Middle frontal gyrus (tissue), 1 donor: ENCODE results near the gene ROS1.
"Not testable (repeated sequence)": the region's sequence is repeated elsewhere in the genome, so short reads cannot be mapped to it uniquely, and the experiment has no call there.

Source experiments
- DNase-seq: peaks from one replicate; pipeline ENCODE4 v3.0.0-alpha.2; 2015; ENCODE audit warnings: low spot score; ENCODE audit errors: extremely low spot score

The ROS1 gene

DNA sequence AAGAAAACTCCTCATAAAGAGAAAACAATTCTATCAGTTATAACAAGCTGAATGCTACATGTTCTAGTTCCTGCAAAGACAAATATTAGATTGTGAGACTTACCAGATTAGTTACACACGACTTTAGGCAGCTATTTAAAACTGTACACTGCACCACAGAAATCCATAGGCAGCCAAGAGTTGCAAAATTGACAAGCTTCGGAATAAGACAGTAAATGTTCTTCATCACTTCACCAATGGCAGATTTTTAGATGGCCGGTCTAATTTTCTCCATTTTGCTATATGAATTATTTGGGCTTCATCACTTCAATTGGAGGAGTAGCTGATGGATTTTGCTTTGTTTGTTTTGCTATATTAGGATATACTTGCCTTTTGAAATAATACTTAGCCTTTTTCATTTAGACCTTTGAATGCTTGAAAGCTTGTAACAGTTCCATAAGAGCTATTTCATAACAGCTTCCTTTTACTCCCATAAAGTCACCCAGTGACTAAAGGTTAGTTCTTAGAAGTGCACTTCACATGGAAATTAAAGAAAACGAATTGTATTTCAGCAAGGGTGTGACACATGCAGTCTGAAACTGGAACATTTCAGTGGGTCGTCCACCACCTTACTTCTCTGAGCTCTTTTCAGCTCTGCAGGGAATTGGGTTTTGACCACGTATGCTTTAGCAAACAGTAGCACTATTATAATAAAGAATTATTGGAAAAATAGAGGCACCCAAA lies at the start of gene ROS1:
Gene ROS1, minus strand, starts transcription at position 512 of the 723 bp plus-strand sequence. Its CDS starts 286 bp downstream, at position 226.
- DNase-seq, result no peak

DNA sequence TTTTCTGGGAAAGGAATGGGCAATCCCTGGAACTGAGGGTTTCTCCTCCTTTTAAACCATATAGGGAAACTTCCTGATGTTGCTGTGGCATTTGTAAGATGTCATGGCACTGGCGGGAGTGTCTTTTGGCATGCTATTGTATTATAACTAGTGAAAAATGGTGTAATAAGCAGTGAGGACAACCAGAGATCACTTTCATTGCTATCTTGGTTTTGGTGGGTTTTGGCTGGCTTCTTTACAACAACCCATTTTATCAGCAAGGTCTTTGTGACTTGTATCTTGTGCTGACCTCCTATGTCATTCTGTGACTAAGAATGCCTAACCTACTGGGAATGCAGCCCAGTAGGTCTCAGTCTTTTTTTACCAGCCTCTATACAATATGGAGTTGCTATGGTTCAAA lies 47.7 kb upstream of the ROS1 start:
- DNase-seq, result no peak

DNA sequence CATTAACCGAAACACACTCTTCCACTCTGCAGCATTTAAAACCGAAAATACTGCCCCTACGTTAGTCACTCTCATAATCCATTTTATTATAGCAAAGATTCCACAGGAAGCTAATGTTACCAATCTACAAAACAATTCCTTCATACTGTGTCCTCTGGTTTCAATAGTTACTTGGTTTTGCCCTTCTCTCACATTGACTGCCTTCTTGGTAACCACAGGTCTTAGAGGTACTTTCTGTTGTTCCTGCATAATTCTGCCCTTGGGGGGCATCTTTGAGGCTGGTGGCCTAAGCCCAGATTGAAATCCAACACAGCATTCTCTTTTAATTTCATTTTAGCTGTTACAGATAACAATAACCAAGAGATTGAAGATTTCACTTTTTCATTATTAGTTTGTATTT lies 46.9 kb upstream of the ROS1 start:
- DNase-seq, result no peak

DNA sequence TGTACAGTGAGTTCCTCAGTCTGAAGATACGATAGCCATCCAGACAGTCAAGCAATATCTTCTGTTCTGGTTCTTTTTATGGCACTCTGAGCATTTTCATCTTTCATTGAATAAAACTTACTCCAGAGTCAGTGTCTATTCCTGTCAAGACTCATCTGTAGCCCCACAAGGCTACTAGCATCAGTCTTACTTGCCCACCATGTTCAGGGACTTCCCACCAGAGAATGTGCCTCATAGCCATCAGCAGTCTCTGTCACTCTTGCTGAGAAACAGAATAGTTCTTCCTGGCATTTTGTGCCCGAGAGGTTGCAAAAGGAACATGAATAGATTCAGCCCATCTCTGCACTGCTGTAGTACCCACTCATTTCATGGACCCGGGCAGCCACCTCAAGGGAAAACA lies 44.0 kb upstream of the ROS1 start:
- no peak for DNase-seq

DNA sequence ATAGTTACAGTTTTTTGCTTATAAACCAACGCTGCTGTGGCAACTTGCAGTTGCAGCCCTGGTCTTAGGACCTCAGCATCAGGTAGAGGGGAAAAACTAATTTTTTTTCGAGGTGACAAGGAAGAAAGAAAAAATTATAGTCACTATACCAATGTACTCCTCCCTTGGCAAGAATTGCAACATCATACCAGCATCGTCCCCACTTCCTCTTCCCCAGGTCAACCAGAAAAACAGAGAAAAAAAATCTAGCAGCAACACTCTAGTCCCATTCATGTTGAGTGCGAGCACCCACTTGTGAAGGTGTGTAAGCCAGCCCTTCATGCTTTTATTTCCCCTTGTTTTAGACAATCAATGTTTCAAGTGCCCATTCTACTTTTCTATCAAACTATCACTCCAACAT lies 43.6 kb upstream of the ROS1 start:
- no peak for DNase-seq

DNA sequence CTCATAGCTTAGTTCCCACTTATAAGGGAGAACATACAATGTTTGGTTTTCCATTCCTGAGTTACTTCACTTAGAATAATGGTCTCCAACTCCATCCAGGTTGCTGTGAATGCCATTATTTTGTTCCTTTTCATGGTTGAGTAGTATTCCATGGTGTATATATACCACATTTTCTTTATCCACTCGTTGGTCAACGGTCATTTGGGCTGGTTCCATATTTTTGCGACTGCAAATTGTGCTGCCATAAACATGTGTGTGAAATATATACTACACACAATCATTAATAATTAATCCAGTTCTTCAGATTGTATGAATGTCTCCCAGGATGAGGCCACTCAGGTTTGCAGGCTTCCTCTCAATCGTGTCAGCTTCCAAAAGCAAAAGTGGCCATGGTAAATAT lies 42.8 kb upstream of the ROS1 start:
- DNase-seq, result not testable (repeated sequence)

DNA sequence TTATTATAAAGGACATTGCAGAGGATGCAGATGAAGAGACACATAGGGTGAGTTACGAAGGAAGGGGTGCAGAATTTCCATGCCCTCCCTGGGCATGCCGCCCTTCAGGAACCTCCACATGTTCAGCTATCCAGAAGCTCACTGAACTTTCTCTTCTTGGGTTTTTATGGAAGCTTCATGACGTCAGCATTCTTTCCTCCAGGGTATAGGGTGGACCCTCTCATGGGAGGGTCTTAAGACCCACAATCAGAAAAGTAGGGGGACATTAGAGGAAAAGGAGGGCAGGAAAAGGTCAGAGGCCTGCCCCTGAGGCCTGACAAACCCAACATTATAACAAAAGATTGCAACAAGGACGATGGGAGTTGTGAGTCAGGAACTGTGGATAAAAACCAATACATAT lies 42.1 kb upstream of the ROS1 start:
- no peak for DNase-seq

DNA sequence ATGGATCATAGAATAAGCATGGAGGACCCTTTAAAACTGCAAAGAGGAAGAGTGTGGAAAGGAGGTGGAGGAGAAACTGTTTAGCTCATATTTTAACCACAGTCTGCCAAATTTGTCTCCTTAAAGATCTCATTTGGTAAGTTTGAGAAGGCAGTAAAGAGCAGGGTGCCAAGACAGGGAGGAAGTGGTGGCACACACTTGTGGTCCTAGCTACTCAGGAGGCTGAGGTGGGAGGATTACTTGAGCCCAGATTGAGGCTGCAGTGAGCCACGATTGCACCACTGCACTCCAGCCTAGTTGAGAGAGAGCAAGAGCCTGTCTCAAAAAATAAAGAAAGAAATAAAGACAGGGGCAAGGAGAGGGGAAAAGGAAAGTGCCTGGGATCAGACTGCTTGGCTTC lies 39.9 kb upstream of the ROS1 start:
- no peak for DNase-seq

DNA sequence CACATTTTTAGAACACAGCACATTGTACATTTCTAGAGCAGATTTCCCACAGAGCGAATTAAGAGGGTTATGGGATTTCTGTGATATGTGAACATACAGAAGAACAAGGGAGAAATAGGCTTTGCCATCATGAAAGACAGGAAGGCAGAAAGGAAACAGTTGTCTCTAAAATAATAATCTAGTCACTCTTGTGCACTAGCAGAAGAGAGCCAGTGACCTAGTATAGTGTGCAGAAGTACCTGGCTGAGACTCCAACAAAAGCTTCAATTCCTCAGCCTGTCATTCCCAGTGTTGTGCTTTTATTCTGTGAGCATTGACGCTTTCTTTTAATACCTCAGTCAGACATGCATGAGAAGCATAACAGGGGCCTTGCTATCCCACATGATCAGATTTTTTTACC lies 39.0 kb upstream of the ROS1 start:
- DNase-seq, result no peak

DNA sequence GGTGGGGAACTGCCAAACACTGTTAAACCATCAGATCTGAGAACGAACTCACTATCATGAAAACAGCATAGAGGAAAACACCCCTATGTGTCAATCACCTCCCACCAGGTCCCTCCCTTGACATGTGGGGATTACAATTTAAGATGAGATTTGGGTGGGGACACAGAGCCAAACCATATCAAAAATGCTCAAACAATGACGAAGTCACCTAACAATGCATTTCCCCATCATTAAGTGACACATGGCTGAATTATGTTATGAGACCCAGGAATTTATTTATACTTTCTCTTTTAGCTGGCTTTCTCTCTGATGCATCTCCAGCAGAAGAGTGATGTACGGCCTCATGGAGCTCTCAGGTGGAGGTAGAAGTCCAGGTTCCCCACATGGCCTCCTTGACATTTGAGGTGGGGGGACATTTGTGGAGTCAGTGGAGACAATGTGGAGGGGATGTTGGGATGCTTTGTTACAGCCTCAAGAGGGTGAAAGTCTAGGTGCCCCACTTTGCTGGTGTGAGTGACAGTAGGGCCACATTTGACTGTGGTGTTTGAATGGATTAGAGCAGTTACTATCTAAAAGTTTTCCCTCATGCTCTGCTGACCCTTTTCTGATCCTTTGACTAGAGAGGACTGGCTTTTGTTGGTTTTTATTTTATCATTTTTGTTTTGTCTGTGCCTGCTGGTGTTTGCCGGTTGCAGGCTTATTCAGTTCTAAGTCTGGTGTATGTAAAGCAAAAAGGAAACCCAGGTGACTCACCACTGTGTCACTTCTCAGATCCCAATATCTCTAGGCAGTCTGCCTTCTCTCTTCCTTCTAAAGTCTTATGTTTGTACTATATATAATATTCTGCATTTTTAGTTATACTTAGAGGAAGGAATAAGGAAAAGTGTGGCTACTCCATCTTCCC lies 38.3 kb upstream of the ROS1 start:
- no peak for DNase-seq

DNA sequence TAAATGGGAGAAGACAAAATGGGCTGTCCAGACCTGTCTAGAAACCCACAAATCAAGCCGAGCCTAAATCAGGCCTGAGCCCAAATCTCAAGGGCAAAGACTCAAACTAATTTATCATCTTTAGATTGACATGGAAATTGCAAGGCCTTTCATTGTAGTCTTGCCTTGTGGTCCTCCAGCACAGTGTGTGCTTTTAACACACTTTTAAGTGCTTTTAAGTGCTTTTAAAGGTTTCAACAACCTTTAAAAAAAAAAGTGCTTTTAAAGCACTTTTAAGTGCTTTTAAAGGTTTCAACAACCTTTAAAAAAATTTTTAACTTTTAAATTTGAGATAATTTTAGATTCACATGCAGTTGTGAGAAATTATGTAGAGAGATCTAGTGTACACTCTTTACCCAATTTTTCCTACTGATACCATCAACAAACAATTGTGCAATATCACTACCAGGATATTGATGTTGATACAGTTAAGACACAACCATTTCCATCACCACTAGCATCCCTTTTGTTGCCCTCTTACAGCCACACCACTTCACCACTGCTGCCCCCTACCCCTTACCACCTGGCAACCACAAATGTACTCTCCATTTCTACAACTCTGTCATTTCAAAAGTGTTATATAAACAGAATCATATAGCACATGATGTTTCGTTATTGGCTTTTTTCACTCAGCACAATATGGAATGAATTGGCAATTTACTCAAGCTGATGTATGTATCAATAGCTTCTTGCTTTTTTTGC lies 33.6 kb upstream of the ROS1 start:
- DNase-seq, result no peak

DNA sequence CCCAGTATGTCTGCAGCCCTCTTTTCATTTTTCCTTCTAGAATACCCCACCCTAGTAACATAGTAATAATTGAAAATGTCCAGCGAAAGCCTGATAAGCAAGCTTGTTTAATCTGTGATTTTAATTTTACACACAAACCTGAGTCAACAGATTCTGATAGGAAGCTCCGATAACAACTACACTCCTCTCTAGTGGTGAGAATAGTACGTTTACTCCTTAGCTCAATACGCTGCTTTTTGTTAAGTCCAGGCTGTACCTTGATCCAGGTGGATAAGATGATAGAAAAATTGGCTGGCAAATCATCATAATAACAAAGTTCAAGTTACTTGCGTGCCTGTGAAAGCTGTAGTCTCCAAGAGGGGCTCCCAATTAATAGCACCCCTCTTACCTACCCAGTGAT lies 31.3 kb upstream of the ROS1 start:
- DNase-seq, result no peak

DNA sequence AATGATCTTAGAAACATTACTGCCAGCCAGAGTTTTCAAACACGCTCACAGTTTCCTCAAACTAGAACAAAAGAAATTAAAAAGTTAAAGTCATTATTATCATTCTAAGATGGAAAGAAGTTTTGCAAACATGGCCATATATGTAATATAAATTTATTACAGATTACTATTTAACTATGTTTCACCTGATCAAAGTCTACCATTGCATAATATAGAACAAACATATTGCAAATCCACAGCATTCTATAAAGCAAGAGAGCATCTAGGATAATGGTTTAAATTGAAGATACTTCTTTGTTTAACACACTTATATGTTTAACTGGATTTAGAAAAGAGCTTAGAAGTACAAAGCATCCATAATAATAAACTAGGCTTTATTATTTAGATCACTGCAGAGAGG lies 30.5 kb upstream of the ROS1 start:
- DNase-seq, result no peak

DNA sequence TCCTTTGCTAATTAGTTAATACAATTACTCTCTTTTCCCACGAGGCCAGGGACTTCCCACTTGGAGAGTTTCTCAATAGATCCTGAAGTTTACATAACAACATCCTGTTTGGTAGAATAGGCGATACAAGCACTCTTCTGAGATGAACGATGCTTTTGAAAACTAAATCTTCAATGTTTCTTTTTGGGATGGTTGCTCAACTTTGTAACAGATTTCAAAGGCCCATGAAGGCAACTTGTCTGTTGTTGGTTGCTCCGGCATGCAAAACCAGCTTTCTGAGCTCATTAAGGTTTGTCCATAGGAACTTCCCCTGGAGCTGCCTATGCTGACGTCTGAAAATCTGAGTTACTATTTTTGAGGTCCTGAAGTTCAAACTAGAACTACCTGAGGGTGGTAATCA lies 25.9 kb upstream of the ROS1 start:
- no peak for DNase-seq

DNA sequence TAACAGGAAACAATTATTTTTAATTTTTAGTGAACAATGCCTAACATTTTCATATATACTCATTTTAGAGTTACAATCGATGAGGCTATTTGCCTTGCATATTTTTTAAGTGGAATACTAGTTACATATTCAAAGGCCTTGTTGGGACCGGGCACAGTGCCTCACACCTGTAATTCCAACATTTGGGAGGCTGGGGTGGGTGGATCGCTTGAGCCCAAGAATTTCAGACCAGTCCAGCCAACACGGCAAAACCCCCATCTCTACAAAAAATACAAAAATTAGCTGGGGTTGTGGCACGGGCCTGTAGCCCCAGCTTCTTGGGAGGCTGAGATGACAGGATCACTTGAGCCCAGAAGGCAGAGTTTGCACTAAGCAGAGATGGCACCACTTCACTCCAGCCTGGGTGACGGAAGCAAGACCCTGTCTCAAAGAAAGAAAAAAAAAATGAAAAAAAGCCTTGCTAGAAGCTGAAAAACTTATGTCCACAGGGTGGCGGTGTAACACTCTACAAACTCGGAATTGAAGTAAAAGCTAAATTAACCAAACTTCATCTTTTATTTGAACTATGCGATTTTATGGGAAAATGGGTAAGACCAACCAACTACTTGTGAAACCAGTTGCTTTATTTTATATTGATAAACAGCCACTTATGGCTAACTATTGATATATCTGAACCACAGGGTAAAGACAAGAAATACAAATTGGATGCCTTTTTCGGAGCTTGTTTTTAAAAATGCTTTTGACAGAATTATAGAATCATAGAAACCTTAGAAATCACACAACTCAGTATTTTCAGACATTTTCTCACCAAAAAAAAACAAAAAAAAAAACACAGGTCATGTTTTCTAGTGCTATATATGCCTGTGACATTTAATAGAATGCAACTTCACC lies 24.1 kb upstream of the ROS1 start:
- peak; percentile 62 for DNase-seq

DNA sequence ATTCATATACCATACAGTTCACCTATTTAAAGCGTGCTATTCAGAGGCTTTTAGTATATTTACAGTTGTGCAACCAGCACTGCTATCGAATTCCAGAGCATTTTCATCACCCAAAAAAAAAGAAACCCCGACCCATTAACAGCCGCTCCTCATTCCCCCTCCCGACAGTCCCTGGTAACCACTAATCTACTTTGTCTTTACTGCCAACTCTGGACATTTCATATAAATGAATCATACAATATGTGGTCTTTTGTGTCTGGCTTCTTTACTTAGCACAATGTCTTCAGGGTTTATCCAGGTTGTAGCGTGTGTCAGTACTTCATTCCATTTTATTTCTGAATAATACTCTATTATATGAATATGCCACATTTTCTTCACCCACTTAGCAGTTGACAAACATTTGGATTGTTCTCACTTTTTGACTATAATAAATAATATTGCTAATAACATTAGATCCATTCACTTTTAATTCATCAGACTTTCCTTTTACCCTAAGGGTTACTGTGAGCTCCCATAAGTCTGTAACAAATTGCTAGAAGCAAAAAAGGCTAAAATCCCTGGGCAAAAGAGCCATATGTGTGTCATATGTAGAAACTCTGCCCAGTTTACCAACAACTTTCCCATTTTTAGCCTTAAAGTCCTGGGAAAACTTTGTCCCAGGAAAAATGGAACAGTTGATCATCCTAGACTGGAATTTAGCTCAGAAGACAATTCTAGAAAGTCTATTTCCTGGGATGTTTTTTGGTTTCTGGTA lies 23.2 kb upstream of the ROS1 start:
- no peak for DNase-seq

DNA sequence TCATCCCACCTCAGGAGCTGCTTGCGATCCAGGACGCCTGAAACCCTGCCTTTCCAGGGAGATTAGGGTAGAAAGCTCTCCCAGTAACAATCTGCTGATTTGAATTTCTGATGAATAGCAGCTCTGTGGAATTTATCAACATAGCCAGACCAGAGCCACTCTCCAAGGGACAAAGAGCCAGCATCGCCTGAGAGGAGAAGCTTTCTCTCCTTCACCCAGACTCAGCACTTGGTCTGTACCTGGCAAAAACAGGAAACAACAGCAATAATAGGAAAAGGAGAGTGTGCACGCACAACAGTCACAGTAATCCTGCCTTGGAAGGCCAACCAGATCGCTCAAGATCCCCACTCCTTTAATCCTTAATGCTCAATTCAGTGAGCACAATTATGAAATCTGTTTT lies 22.3 kb upstream of the ROS1 start:
- no peak for DNase-seq

DNA sequence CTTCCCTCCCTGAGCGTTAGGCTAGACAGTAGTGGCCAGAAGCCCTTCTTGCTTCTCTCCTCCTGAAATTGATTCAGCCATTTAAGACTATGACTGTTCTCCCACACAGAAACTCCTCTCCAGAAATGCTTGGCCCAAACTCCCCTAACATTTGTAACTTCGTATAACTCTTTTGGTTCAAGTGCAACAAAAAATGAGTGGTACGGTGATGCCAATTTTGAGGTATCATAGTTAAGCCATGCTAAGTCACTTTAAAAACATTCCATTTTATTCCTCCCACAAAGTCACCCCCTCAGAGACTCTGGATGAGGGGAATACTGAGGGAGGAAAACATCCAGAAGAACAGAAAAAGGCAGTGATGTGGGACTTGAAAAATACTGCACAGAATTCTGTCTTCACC lies 21.1 kb upstream of the ROS1 start:
- no peak for DNase-seq

DNA sequence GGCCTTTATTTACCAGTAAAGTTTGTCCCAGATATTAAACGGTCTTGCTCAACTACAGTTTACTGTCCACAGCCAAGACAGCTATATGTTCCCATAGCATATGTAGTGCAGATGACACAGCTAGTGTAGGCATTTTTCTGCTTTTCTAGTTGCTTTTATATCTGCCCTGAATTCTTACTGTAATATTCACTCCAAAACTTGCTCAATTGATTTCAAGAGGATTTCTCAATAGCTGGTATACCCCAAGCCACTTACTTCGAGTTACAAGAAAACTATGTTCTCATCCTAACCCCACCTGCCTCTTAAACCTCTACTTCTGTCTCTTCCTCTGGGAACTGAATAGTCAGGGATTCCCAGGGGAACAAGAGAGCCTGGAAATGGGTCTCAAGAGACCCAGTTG lies 18.9 kb upstream of the ROS1 start:
- DNase-seq, result no peak

DNA sequence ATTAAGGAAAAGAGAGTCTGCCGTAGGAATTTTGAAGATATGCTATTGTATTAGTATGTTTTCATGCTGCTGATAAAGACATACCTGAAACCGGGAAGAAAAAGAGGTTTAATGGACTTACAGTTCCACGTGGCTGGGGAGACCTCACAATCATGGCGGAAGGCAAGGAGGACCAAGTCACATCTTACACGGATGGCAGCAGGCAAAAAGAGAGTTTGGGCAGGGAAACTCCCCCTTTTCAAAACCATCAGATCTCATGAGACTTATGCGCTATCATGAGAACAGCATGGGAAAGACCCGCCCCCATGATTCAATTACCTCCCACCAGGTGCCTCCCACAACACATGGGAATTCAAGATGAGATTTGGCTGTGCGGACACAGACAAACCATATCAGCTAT lies 16.6 kb upstream of the ROS1 start:
- not testable (repeated sequence) for DNase-seq
